Measurements from ENCODE around the gene SYDE2.
"Not testable (repeated sequence)": the region's sequence is repeated elsewhere in the genome, so short reads cannot be mapped to it uniquely, and the experiment has no call there.

Gene SYDE2

GRCh38 chr1:85200463-85201339, at the start of gene SYDE2:
SYDE2 (minus strand) TSS chr1:85201016; CDS start chr1:85200996, 20 bp downstream.
- peak; percentile 50 to 66 for DNase-seq

- not testable (repeated sequence) for DNase-seq
Measured at GRCh38 chr1:85249042-85249441, 48.2 kb upstream of the SYDE2 start.

GRCh38 chr1:85245891-85246290, 45.1 kb upstream of the SYDE2 start:
- DNase-seq: no peak

- DNase-seq: no peak
Measured at GRCh38 chr1:85245456-85245855, 44.6 kb upstream of the SYDE2 start.

GRCh38 chr1:85244271-85245061, 43.6 kb upstream of the SYDE2 start:
- DNase-seq: no peak

GRCh38 chr1:85243372-85243771, 42.6 kb upstream of the SYDE2 start:
- no peak for DNase-seq

GRCh38 chr1:85240643-85241042, 39.8 kb upstream of the SYDE2 start:
- DNase-seq: no peak

GRCh38 chr1:85240174-85240601, 39.4 kb upstream of the SYDE2 start:
- no peak for DNase-seq

GRCh38 chr1:85237613-85238012, 36.8 kb upstream of the SYDE2 start:
- DNase-seq: no peak

- peak; percentile 38 to 56 for DNase-seq
Measured at GRCh38 chr1:85230305-85230977, 29.6 kb upstream of the SYDE2 start.

- DNase-seq: peak; percentile 70 to 82
Measured at GRCh38 chr1:85229574-85230097, 28.8 kb upstream of the SYDE2 start.

GRCh38 chr1:85228972-85229371, 28.2 kb upstream of the SYDE2 start:
- DNase-seq: no peak

GRCh38 chr1:85225624-85226380, 25.0 kb upstream of the SYDE2 start:
- no peak for DNase-seq

- DNase-seq: peak; percentile 28 to 38
Measured at GRCh38 chr1:85224734-85225623, 24.2 kb upstream of the SYDE2 start.

- DNase-seq: no peak
Measured at GRCh38 chr1:85224295-85224694, 23.5 kb upstream of the SYDE2 start.

GRCh38 chr1:85223334-85223733, 22.5 kb upstream of the SYDE2 start:
- no peak for DNase-seq

GRCh38 chr1:85220756-85221201, 20.0 kb upstream of the SYDE2 start:
- no peak for DNase-seq

- no peak for DNase-seq
Measured at GRCh38 chr1:85219853-85220610, 19.2 kb upstream of the SYDE2 start.

- DNase-seq: no peak
Measured at GRCh38 chr1:85216697-85217096, 15.9 kb upstream of the SYDE2 start.

GRCh38 chr1:85214654-85215053, 13.8 kb upstream of the SYDE2 start:
- DNase-seq: no peak

Data from SHP77 (cell line).